HUES48 (cell line): ENCODE results near the gene NKX6-2.

ENCODE experiments used
- H3K27ac ChIP-seq: one replicate; pipeline ENCODE4 v1.7.0; 2013; ENCODE audit warnings: low read depth, low read length, inconsistent platforms
- H3K27me3 ChIP-seq: 2 replicates; pipeline ENCODE4 v1.6.1; 2013; ENCODE audit warnings: mild to moderate bottlenecking, low read length; ENCODE audit not compliant: control insufficient read depth, insufficient read depth
- H3K36me3 ChIP-seq: 2 replicates; pipeline ENCODE4 v1.6.1; 2013; ENCODE audit warnings: low read length; ENCODE audit not compliant: control insufficient read depth, insufficient read depth
- H3K4me1 ChIP-seq: 2 replicates; pipeline ENCODE4 v1.6.1; 2013; ENCODE audit warnings: mild to moderate bottlenecking, low read length; ENCODE audit not compliant: control insufficient read depth, insufficient read depth
- H3K4me3 ChIP-seq: 2 replicates; pipeline ENCODE4 v1.5.1; 2013; ENCODE audit warnings: mild to moderate bottlenecking, low read depth, low read length
- H3K9ac ChIP-seq: 2 replicates; pipeline ENCODE4 v1.6.1; 2013; ENCODE audit warnings: mild to moderate bottlenecking, low read depth, low read length, moderate library complexity
- H3K9me3 ChIP-seq: 2 replicates; pipeline ENCODE4 v1.6.1; 2013; ENCODE audit warnings: low read length; ENCODE audit not compliant: control insufficient read depth, insufficient read depth

Gene NKX6-2

GRCh38 chr10:132785723-132786475 is at the start of gene NKX6-2:
TSS of gene NKX6-2 (minus strand) at chr10:132786147. CDS start at chr10:132785948, 199 bp downstream.
- Histone ChIP-seq H3K27me3 (peaks cover 94% of the 10 kb centered on the region), H3K4me3 (peak within 1 kb of the TSS; percentile 35; the same call in 1 of the 2 replicates), H3K36me3 (no peaks in the 10 kb centered on the region)

GRCh38 chr10:132834891-132835847 is 49.2 kb upstream of the NKX6-2 start:
- no peaks in the 10 kb centered on the region for H3K9me3 ChIP-seq
- H3K4me1 ChIP-seq, result no peaks in the 10 kb centered on the region; the same call in 1 of the 2 replicates
- H3K4me3 ChIP-seq, result no peak overlapping the region
- H3K9ac ChIP-seq, result no peak overlapping the region
- no peaks in the 10 kb centered on the region for H3K36me3 ChIP-seq
- no peaks in the 10 kb centered on the region for H3K27me3 ChIP-seq
- no peak overlapping the region for H3K27ac ChIP-seq

More at GRCh38 chr10:132785723-132786475, at the start of gene NKX6-2:
- Histone ChIP-seq H3K27ac (no peak within 1 kb of the TSS), H3K9me3 (no peaks in the 10 kb centered on the region), H3K4me1 (peaks cover 12% of the 10 kb centered on the region), H3K9ac (no peak within 1 kb of the TSS)

GRCh38 chr10:132834311-132834761 is 48.4 kb upstream of the NKX6-2 start:
- Histone ChIP-seq H3K9ac (no peak overlapping the region), H3K27ac (no peak overlapping the region), H3K36me3 (no peaks in the 10 kb centered on the region), H3K27me3 (no peaks in the 10 kb centered on the region), H3K4me3 (no peak overlapping the region), H3K9me3 (no peaks in the 10 kb centered on the region), H3K4me1 (no peaks in the 10 kb centered on the region; the same call in 1 of the 2 replicates)

GRCh38 chr10:132833421-132834111 is 47.6 kb upstream of the NKX6-2 start:
- H3K9ac ChIP-seq, result no peak overlapping the region
- no peaks in the 10 kb centered on the region; the same call in 1 of the 2 replicates for H3K4me1 ChIP-seq
- no peak overlapping the region for H3K27ac ChIP-seq
- no peaks in the 10 kb centered on the region for H3K9me3 ChIP-seq
- no peak overlapping the region for H3K4me3 ChIP-seq
- no peaks in the 10 kb centered on the region for H3K27me3 ChIP-seq
- H3K36me3 ChIP-seq, result no peaks in the 10 kb centered on the region

DNA sequence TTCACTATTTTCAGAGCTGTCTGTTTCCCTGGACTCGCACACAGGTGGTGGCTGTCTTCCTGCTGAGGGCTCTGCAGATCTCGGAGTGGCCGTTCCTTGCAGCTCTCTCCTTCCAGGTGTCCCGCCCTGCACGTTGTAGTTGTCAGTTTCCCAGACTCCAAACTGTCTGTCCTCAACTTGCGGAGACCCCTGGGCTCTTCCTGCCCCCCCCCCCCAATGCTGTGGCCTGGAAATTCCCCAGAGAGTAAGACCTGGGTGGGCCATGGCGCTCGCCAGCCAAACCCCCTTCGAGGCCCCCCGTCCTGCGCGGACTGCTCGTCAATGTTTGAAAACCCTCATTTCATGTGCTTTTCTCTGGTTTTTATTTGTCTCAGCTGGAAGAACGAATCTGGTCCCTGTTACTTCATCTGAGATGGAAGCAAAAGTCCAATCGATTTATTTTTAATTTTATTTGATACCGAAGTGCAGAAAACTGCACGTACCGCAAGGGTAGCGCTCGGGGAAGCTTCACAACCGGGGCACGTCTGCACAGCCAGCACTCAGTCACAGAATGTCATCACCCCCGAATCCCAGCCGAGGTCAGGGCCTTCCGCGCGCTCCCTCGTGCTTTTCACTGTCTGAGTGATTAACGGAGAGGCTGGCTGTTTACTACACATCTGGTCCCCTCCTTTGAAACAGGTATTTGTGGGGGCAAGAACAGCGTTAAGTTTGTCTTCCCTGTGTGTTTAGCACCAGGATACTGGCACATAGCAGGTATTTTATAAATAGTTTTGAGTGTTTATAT is 46.4 kb upstream of the NKX6-2 start:
- Histone ChIP-seq H3K36me3 (no peaks in the 10 kb centered on the region), H3K9me3 (no peaks in the 10 kb centered on the region), H3K9ac (no peak overlapping the region), H3K4me1 (no peaks in the 10 kb centered on the region; the same call in 1 of the 2 replicates), H3K4me3 (no peak overlapping the region), H3K27ac (no peak overlapping the region), H3K27me3 (no peaks in the 10 kb centered on the region)

DNA sequence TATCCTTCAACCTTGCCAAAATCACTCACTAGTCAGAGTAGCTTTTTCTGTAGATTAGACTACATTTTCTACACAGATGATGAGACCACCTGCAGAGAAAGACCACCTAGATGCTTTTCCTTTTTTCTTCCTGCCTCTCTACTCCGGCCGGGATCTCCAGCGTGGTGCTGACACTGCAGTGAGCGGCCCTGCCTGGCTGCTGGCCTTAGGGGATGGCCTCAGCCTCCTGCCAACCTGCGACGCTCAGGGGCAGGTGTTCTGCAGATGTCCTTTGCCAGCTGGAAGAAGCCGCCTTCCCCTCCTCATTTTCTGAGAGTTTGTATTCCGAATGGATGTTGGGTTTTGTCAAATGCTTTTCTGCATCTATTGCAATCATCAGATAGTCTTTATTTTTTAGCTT is 43.5 kb upstream of the NKX6-2 start:
- Histone ChIP-seq H3K4me3 (no peak overlapping the region), H3K9me3 (peaks cover 18% of the 10 kb centered on the region), H3K36me3 (no peaks in the 10 kb centered on the region), H3K27ac (no peak overlapping the region), H3K27me3 (no peaks in the 10 kb centered on the region), H3K9ac (no peak overlapping the region), H3K4me1 (no peaks in the 10 kb centered on the region)

DNA sequence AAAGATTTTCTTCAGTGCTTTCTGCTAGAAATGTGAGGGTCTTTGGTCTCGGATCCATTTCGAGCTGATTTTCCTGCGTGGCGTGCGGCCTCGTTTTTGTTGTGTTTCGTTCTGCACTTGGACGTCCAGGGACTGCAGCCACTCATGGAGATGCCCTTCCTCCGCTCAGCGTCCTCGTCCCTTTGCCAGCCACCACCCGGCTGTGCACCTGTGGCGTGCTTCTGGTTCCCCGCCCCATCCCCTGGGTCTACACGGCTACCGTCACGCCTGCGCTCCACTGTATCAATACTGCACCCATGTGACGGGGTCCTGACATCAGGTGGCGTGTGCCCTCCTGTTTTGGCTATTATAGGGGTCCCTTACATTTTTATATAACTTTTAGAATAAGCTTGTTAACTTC is 42.7 kb upstream of the NKX6-2 start:
- no peak overlapping the region for H3K27ac ChIP-seq
- no peak overlapping the region for H3K9ac ChIP-seq
- peaks cover 18% of the 10 kb centered on the region for H3K9me3 ChIP-seq
- H3K27me3 ChIP-seq, result no peaks in the 10 kb centered on the region
- no peak overlapping the region for H3K4me3 ChIP-seq
- no peaks in the 10 kb centered on the region for H3K4me1 ChIP-seq
- no peaks in the 10 kb centered on the region for H3K36me3 ChIP-seq

DNA sequence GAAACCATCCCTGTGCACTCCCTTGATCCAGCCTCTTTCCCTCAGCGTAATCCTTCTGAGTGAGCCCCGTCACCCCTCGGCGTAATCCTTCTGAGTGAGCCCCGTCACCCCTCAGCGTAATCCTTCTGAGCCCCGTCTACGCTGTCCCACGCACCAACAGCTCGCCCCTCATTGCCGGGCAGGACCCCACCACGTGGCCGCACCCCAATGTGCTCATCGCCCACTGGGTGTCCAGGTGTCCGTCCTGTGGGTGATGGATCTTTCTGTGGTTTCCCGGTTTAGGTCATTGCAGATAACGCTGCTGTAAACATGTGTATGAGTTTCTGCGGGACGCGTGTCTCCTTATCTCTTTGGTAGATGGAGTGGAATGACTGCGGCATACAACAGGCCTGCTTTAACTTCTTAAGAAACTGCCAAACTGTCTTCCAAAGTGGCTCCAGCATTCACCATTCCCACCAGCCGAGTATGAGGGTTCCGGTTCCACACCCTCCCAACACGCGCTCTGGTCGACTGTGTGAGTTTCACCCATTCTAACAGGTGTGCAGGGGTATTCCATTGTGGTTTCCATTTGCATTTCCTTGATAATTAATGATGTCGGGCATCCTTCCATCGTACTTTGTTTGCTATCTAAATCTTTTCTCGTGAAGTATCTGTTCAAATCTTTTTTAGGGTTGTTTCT is 42.1 kb upstream of the NKX6-2 start:
- H3K9me3 ChIP-seq, result peaks cover 18% of the 10 kb centered on the region
- no peak overlapping the region for H3K4me3 ChIP-seq
- H3K27ac ChIP-seq, result no peak overlapping the region
- H3K36me3 ChIP-seq, result no peaks in the 10 kb centered on the region
- H3K27me3 ChIP-seq, result no peaks in the 10 kb centered on the region
- no peak overlapping the region for H3K9ac ChIP-seq
- H3K4me1 ChIP-seq, result no peaks in the 10 kb centered on the region

DNA sequence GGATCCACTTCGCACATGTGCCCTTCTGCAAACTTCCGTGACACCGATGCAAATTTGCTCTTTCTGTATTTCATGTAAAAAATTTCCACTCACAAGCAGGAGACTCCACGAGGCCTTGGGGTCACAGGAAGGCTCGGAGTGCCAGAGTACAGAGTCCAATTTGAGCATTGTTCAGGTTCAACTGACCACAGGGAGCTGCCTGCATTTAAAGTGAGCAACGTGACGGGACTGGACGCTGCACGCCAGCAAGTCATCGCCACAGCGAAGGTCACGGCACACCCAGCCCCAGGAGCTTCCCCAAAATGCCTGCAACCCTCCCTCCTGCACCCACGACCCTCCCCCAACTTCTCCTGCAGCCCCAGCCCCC is 41.5 kb upstream of the NKX6-2 start:
- Histone ChIP-seq H3K36me3 (no peaks in the 10 kb centered on the region), H3K9me3 (peaks cover 22% of the 10 kb centered on the region), H3K27ac (no peak overlapping the region), H3K4me1 (no peaks in the 10 kb centered on the region), H3K4me3 (no peak overlapping the region), H3K9ac (no peak overlapping the region), H3K27me3 (no peaks in the 10 kb centered on the region)
